Left ventricle myocardium inferior (tissue), 1 donor: ENCODE results near the gene MTCH1. TPM values are rescaled to one million over a fixed set of nuclear protein-coding genes. Genes with fewer than 3 reads are reported as not detected.
A peak's percentile ranks its signal among the peaks of the same experiment; 100 is the strongest.

Experiments
- DNase-seq: peaks from one replicate; pipeline ENCODE4 v3.0.0-alpha.2; 2020
- H3K27ac ChIP-seq: fragments of 200-600 bp; replicated peaks from 2 replicates; pipeline ENCODE4 v1.8.0; 2021
- H3K27me3 ChIP-seq: fragments of 200-600 bp; 2 replicates; pipeline ENCODE4 v1.8.0; 2021; ENCODE audit warnings: low read depth
- H3K36me3 ChIP-seq: fragments of 200-600 bp; 2 replicates; pipeline ENCODE4 v1.8.0; 2021
- H3K4me1 ChIP-seq: fragments of 200-600 bp; 2 replicates; pipeline ENCODE4 v1.8.0; 2021
- H3K4me3 ChIP-seq: fragments of 200-600 bp; 2 replicates; pipeline ENCODE4 v1.8.0; 2021; ENCODE audit warnings: mild to moderate bottlenecking, moderate library complexity
- H3K9me3 ChIP-seq: fragments of 200-600 bp; replicated peaks from 2 replicates; pipeline ENCODE4 v1.8.0; 2021
- intact Hi-C: fragments of 100-400 bp; cut with micrococcal nuclease; formaldehyde crosslinking; loops from one replicate; pipeline ENCODE4 v1.11.0; 2022
- total RNA-seq: library from RNA; stranded (reverse); fragmentation: NEBNext Ultra II Directional; extraction: Animal tissue kit (Norgen Biotek cat#: 25700); gene quantifications from one replicate; pipeline ENCODE4 v1.2.1, GENCODE V29; 2021
- TF ChIP-seq, protein P1 (sequence below): fragments of 200-600 bp; IDR thresholded peaks from 2 replicates; pipeline ENCODE4 v1.8.0; 2021; ENCODE audit warnings: antibody characterized with exemption, mild to moderate bottlenecking, borderline replicate concordance
- donor health status: DM: no; HTN: yes; CAD: no; lungs with severe emphysema.

Gene MTCH1
- total RNA-seq, 1 donor from 2014 or later: 162 TPM

DNA sequence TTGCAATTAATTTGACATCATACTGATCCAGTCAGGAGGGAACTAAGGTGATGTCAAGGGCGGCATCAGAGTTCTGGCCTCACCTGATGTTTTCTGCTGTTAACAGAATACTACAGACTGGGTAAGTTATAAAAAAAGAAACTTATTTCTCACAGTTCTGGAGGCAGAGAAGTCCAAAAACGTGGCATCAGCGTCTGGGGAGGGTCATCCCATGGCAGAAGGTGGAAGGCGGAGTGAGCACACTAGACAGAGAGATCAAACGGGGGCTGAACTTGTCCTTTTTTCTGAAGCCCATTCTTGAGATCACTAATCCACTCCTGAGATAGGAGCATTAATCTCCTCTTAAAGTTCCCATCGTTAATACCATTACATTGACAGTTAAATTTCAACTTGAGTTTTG lies 3.3 kb upstream of the MTCH1 start:
- no peak for DNase-seq
- TF ChIP-seq, protein P1, sequence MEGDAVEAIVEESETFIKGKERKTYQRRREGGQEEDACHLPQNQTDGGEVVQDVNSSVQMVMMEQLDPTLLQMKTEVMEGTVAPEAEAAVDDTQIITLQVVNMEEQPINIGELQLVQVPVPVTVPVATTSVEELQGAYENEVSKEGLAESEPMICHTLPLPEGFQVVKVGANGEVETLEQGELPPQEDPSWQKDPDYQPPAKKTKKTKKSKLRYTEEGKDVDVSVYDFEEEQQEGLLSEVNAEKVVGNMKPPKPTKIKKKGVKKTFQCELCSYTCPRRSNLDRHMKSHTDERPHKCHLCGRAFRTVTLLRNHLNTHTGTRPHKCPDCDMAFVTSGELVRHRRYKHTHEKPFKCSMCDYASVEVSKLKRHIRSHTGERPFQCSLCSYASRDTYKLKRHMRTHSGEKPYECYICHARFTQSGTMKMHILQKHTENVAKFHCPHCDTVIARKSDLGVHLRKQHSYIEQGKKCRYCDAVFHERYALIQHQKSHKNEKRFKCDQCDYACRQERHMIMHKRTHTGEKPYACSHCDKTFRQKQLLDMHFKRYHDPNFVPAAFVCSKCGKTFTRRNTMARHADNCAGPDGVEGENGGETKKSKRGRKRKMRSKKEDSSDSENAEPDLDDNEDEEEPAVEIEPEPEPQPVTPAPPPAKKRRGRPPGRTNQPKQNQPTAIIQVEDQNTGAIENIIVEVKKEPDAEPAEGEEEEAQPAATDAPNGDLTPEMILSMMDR: no peak
- intact Hi-C loops: no loop called here

DNA sequence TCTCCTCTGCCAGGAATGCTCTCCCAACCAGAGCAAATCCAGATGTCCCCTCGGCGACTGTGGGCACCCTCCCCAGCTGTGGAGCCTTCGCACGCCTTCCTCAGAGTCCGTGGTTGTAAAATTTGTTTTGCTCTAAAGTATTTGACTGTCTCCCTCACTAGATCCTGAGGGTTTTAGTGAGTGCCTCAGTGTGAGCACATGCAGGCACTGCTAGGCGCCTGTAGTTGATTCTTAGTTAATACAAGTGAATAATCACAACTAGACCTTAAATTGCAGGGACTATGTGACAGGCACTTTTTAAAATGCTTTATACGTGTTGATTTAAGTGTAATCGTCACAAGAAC lies 680 bp upstream of the MTCH1 start:
- H3K9me3 ChIP-seq: no peaks in the 10 kb centered on the region
- no peaks in the 10 kb centered on the region for H3K36me3 ChIP-seq
- TF ChIP-seq, protein P1: no peak
- H3K4me1 ChIP-seq: peaks cover 58% of the 10 kb centered on the region
- peak overlapping the region; percentile 98 for H3K27ac ChIP-seq
- DNase-seq: no peak
- intact Hi-C loops: no loop called here
- H3K27me3 ChIP-seq: no peaks in the 10 kb centered on the region
- peak overlapping the region; percentile 96 for H3K4me3 ChIP-seq

More for the DNA sequence above, 3.3 kb upstream of the MTCH1 start:
- Histone ChIP-seq H3K36me3 (no peaks in the 10 kb centered on the region), H3K4me3 (no peak overlapping the region), H3K27ac (peak overlapping the region; percentile 30), H3K27me3 (no peaks in the 10 kb centered on the region), H3K4me1 (peaks cover 32% of the 10 kb centered on the region), H3K9me3 (no peaks in the 10 kb centered on the region)

DNA sequence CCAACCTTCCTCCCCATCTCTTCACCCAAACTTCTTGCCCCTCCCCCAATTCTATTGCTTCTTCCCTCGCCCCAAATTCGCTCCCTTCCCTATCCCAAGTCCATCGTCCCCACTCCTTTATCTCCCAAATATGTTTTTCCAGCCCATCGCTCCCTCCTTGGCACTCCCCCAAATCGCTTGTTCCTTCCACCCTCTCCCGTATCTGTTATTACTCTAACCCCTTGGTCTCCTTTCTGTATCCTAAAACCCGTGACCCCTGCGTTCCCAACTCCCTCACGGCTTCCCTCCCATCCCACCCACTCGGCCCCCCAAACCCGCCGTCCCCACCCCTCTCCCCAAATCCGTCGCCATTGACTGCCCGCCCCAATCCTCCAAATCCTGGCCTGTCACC lies 584 bp downstream of the MTCH1 start:
- intact Hi-C loops: no loop called here
- Histone ChIP-seq H3K27me3 (no peaks in the 10 kb centered on the region), H3K4me3 (peak overlapping the region; percentile 96), H3K27ac (peak overlapping the region; percentile 98), H3K9me3 (no peaks in the 10 kb centered on the region), H3K4me1 (peaks cover 71% of the 10 kb centered on the region), H3K36me3 (peaks cover 6% of the 10 kb centered on the region)
- DNase-seq: no peak
- TF ChIP-seq, protein P1: no peak

GRCh38 chr6:36984581-36985416 lies 1.2 kb downstream of the MTCH1 start:
- Histone ChIP-seq H3K9me3 (no peaks in the 10 kb centered on the region), H3K27me3 (no peaks in the 10 kb centered on the region), H3K4me1 (peaks cover 77% of the 10 kb centered on the region), H3K4me3 (peak overlapping the region; percentile 96), H3K36me3 (peaks cover 6% of the 10 kb centered on the region), H3K27ac (peak overlapping the region; percentile 98)
- intact Hi-C loops: no loop called here
- TF ChIP-seq, protein P1: no peak
- DNase-seq: no peak

DNA sequence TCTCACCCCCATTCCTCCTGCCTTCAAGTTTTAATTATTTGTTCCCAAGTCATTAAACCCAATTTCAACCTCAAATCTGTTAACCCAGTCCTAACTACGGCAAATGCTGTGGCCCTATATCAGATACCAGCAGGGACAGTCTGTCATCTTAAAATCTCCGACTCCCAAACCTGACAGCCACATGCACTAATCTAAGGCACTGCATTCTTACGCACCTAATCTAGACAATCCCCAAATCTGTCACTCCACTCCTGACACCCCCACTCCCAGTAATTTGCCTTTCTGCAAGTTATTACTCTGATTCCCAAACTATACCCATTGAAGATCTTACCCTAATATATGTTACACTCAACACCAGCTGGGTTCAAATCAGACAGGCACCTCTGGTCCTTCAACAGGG lies 2.5 kb downstream of the MTCH1 start:
- DNase-seq: no peak
- peaks cover 7% of the 10 kb centered on the region for H3K36me3 ChIP-seq
- H3K4me1 ChIP-seq: peaks cover 90% of the 10 kb centered on the region
- intact Hi-C loops: no loop called here
- H3K27me3 ChIP-seq: no peaks in the 10 kb centered on the region
- TF ChIP-seq, protein P1: no peak
- peak overlapping the region; percentile 85 for H3K27ac ChIP-seq
- peak overlapping the region; percentile 96 for H3K4me3 ChIP-seq
- no peaks in the 10 kb centered on the region for H3K9me3 ChIP-seq
